ENCODE measurements around the gene HNRNPL.

GRCh38 chr19:38879400-38879751 lies 29.6 kb upstream of the HNRNPL start:
- TF ChIP-seq CTCF (IDR thresholded peaks at IDR 0.05; ENCODE audit: poor library complexity) (no peak), EZH2 (IDR thresholded peaks at IDR 0.05; ENCODE audit: borderline replicate concordance) (no peak), EZH2phosphoT487 (IDR thresholded peaks at IDR 0.05; ENCODE audit: low read depth, severe bottlenecking, unreplicated experiment) (no peak)

All from hepatocyte (in vitro differentiated cells).